ENCODE data around the gene SSC5D.
"Not testable (repeated sequence)": the region's sequence is repeated elsewhere in the genome, so short reads cannot be mapped to it uniquely, and the experiment has no call there.

SSC5D gene

GRCh38 chr19:55490478-55491432 is 2.5 kb downstream of the SSC5D start:
- Histone ChIP-seq H3K9me3 (no peaks in the 10 kb centered on the region), H3K4me2 (0 out of 2 replicates have a peak overlapping the region, but pooled peaks have one; percentile 57), H3K27ac (no peak overlapping the region), H3K4me3 (no peak overlapping the region), H4K20me1 (no peaks in the 10 kb centered on the region; the same call in 1 of the 2 replicates), H3K4me1 (peaks cover 56% of the 10 kb centered on the region), H3K27me3 (no peaks in the 10 kb centered on the region), H3K9ac (no peak overlapping the region), H3K36me3 (no peaks in the 10 kb centered on the region)
- TF ChIP-seq Cebpa-rat (IDR thresholded peaks at IDR 0.05): no peak

DNA sequence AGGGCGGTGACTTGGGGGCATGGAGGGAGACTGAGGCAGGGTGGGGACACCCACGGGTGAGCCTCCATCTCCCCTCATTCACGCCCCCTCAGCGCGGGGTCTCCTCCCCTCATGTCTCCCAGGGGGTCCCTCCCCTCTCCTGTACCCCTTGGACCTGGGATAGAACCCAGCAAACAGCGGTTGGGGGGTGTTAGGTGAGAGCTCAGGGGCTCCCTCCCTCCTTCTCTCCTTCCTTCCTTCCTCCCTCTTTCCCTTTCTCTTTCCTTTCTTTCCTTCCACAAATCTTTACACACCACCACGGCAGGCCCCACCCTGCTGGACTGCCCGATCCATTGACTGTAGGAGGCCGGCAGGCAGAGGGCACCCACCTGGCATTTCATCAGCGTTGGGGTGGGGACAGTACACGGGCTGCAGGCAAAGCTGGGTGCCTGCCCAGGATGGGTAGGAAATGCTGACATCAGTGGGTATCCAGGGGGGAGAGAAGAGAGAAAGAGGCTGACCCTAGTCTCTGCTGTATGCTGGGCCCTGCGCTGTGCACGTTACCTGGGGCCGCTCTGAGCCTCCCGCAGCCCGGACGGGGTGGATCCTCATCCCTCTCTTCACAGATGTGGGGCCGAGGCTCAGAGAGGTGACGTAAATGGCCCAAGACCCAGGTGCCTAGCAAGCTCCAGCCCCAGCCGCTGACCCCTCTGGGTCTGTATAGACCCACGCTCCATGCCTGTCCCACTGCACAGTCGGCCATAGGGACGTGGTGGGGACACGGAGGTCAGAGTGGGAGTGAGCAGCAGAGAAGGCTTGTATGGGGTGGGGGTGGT is 3.5 kb downstream of the SSC5D start:
- Histone ChIP-seq H3K4me3 (no peak overlapping the region), H3K9me3 (no peaks in the 10 kb centered on the region), H3K27ac (no peak overlapping the region), H3K27me3 (no peaks in the 10 kb centered on the region), H3K4me1 (peaks cover 46% of the 10 kb centered on the region), H3K9ac (no peak overlapping the region), H3K4me2 (no peak overlapping the region), H4K20me1 (no peaks in the 10 kb centered on the region; the same call in 1 of the 2 replicates), H3K36me3 (no peaks in the 10 kb centered on the region)
- TF ChIP-seq Cebpa-rat (IDR thresholded peaks at IDR 0.05): no peak

DNA sequence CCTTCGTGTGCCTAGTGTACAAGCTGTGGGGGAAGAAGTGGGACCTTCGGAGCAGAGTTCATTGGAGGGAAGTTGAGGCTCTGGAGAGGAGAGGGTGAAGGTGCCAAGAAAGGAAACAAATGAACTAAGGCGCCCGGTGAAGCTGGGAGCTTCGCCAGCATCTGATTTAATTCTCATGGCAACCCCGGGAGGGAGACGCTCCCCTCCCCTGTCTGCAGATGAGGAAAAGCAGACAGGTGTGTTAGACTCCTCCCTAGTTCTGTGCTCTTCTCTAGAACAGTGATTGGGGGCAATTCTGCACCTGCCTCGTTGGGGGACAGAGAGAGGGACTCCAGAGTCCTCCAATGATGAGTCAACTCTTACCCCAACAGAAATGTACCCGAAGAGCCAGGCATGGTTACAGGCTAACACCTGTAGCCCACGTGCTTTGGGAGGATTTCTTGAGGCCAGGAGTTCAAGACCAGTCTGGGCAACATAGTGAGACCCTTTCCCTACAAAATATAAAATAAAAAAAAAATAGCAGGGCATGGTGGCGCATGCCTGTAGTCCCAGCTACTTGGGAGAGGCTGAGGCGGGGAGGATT is 4.2 kb downstream of the SSC5D start:
- Histone ChIP-seq H3K27ac (no peak overlapping the region), H3K4me2 (no peak overlapping the region), H3K4me1 (peaks cover 39% of the 10 kb centered on the region), H3K9me3 (no peaks in the 10 kb centered on the region), H4K20me1 (no peaks in the 10 kb centered on the region), H3K27me3 (no peaks in the 10 kb centered on the region), H3K36me3 (no peaks in the 10 kb centered on the region), H3K9ac (no peak overlapping the region), H3K4me3 (no peak overlapping the region)
- no peak for TF ChIP-seq Cebpa-rat (IDR thresholded peaks at IDR 0.05)

DNA sequence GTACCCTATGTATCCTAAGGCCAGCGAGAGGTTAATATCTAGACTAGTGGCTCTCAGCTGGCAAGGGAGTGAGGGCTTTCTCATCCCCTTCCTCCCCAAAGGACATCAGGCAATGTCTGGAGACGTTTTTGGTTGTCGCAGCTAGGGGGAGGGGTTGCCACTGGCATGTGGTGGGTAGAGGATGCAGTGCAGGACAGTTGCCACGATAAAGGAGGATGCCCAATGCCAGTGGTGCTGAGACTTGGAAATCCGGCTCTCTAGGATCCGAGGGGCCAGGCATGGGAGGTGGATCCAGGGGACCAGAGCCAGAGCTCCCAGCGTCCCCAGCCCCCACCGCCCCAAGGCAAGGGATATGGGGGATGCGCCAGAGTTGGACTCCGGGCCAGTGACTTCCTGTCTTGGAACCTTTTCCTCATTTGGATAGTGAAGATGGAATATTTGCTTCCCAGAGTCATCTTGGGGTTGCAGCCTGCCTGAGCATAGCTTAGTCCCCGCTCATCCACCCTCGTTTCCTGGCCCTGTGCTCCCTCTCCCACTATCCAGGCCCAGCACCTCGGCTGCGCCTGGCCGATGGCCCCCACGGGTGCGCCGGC is 4.9 kb downstream of the SSC5D start:
- Histone ChIP-seq H3K27ac (no peak overlapping the region), H3K36me3 (no peaks in the 10 kb centered on the region), H4K20me1 (no peaks in the 10 kb centered on the region), H3K4me1 (peaks cover 33% of the 10 kb centered on the region), H3K9ac (no peak overlapping the region), H3K4me3 (no peak overlapping the region), H3K4me2 (no peak overlapping the region), H3K9me3 (no peaks in the 10 kb centered on the region), H3K27me3 (no peaks in the 10 kb centered on the region)
- TF ChIP-seq Cebpa-rat (IDR thresholded peaks at IDR 0.05): no peak

- TF ChIP-seq Cebpa-rat (IDR thresholded peaks at IDR 0.05): no peak
- Histone ChIP-seq H4K20me1 (no peaks in the 10 kb centered on the region), H3K36me3 (no peaks in the 10 kb centered on the region), H3K4me1 (peaks cover 28% of the 10 kb centered on the region), H3K4me2 (no peak overlapping the region), H3K4me3 (no peak overlapping the region), H3K27me3 (no peaks in the 10 kb centered on the region), H3K27ac (no peak overlapping the region), H3K9ac (no peak overlapping the region), H3K9me3 (no peaks in the 10 kb centered on the region)
These were observed 5.5 kb downstream of the SSC5D start for GRCh38 chr19:55493645-55494171.

DNA sequence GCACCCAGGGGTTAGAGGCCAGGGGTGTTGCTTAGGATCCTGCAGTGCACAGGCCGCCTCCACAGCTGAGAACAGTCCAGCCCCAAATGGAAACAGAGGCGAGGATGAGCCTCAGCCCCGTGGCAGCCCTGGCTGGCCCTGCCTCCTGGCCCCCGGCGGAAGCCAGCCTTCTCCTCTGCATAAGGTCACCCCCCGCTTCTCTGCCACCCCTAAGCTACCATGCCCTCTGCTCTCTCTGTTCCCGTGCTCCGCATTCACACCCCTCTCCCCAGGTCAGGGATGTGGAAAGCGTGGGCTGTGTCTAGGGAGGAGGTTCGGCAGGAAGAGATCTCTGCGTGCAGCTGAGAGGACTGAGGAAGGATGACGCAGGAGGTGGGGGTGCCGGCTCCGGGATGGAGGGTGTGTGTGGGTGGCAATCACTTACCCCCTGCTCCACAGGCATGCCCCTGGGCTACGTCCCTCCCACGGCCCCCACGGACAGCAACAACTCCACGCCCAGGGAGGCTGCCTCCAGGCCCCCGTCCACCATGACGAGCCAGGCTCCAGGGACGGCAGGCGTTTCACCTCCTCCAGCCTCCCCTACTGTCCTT is 6.0 kb downstream of the SSC5D start:
- no peak overlapping the region for H3K27ac ChIP-seq
- no peaks in the 10 kb centered on the region for H3K27me3 ChIP-seq
- no peaks in the 10 kb centered on the region for H3K9me3 ChIP-seq
- H3K4me3 ChIP-seq: no peak overlapping the region
- H3K9ac ChIP-seq: no peak overlapping the region
- H3K36me3 ChIP-seq: no peaks in the 10 kb centered on the region
- H3K4me1 ChIP-seq: peaks cover 24% of the 10 kb centered on the region
- TF ChIP-seq Cebpa-rat (IDR thresholded peaks at IDR 0.05): no peak
- H4K20me1 ChIP-seq: no peaks in the 10 kb centered on the region
- no peak overlapping the region for H3K4me2 ChIP-seq

- Histone ChIP-seq H3K27me3 (no peaks in the 10 kb centered on the region), H3K4me2 (no peak overlapping the region)
- TF ChIP-seq Cebpa-rat (IDR thresholded peaks at IDR 0.05): no peak
These were observed 7.6 kb downstream of the SSC5D start for GRCh38 chr19:55495646-55496349.

GRCh38 chr19:55496820-55497219 is 8.6 kb downstream of the SSC5D start:
- not testable (repeated sequence) for H3K36me3 ChIP-seq, H3K4me3 ChIP-seq, H3K4me2 ChIP-seq, H3K27me3 ChIP-seq, H4K20me1 ChIP-seq, H3K9ac ChIP-seq, H3K27ac ChIP-seq, H3K9me3 ChIP-seq
- peaks cover 14% of the 10 kb centered on the region for H3K4me1 ChIP-seq

More at GRCh38 chr19:55495646-55496349, 7.6 kb downstream of the SSC5D start:
- no peaks in the 10 kb centered on the region for H3K9me3 ChIP-seq
- H3K27ac ChIP-seq: no peak overlapping the region
- H3K36me3 ChIP-seq: no peaks in the 10 kb centered on the region
- no peak overlapping the region for H3K4me3 ChIP-seq
- H3K4me1 ChIP-seq: peaks cover 23% of the 10 kb centered on the region
- no peak overlapping the region for H3K9ac ChIP-seq
- no peaks in the 10 kb centered on the region for H4K20me1 ChIP-seq
